Non-pigmented ciliary epithelial cell (primary cell): ENCODE results near the gene FAM20C.
"Not testable (repeated sequence)": the region's sequence is repeated elsewhere in the genome, so short reads cannot be mapped to it uniquely, and the experiment has no call there.

Experiments
- DNase-seq: peaks from one replicate; pipeline ENCODE4 v3.0.0-alpha.2; 2010; ENCODE audit warnings: low read depth

FAM20C gene

GRCh38 chr7:294440-295154 lies 102.2 kb downstream of the FAM20C start:
- no peak for DNase-seq

GRCh38 chr7:295155-296154 lies 103.1 kb downstream of the FAM20C start:
- no peak for DNase-seq

- DNase-seq = no peak
Measured at GRCh38 chr7:296373-296945, 104.1 kb downstream of the FAM20C start.

- DNase-seq = not testable (repeated sequence)
Measured at GRCh38 chr7:297141-297540, 104.8 kb downstream of the FAM20C start.

- no peak for DNase-seq
Measured at GRCh38 chr7:297611-298374, 105.4 kb downstream of the FAM20C start.

- DNase-seq = no peak
Measured at GRCh38 chr7:298375-298702, 106.0 kb downstream of the FAM20C start.

- DNase-seq = no peak
Measured at GRCh38 chr7:298743-299142, 106.4 kb downstream of the FAM20C start.

GRCh38 chr7:299169-299568 lies 106.8 kb downstream of the FAM20C start:
- DNase-seq = no peak

- no peak for DNase-seq
Measured at GRCh38 chr7:299628-300027, 107.3 kb downstream of the FAM20C start.

GRCh38 chr7:300048-300447 lies 107.7 kb downstream of the FAM20C start:
- DNase-seq = no peak

- DNase-seq = no peak
Measured at GRCh38 chr7:300546-301290, 108.3 kb downstream of the FAM20C start.

- DNase-seq = no peak
Measured at GRCh38 chr7:301291-302053, 109.1 kb downstream of the FAM20C start.

GRCh38 chr7:302054-302992 lies 110.0 kb downstream of the FAM20C start:
- no peak for DNase-seq

- no peak for DNase-seq
Measured at GRCh38 chr7:303425-303824, 111.1 kb downstream of the FAM20C start.

- no peak for DNase-seq
Measured at GRCh38 chr7:303884-304573, 111.7 kb downstream of the FAM20C start.

GRCh38 chr7:304574-305409 lies 112.4 kb downstream of the FAM20C start:
- DNase-seq = no peak

- DNase-seq = no peak
Measured at GRCh38 chr7:305410-306151, 113.2 kb downstream of the FAM20C start.
